NCI-H1048 (cell line): ENCODE results near the gene PAQR6.
"Not testable (repeated sequence)": the region's sequence is repeated elsewhere in the genome, so short reads cannot be mapped to it uniquely, and the experiment has no call there.

Source experiments
- DNase-seq: peaks from one replicate; lab custom pipeline; 2025; lab: John Stamatoyannopoulos, UW

PAQR6 gene

GRCh38 chr1:156232201-156232894 lies 15.5 kb downstream of the PAQR6 start:
- DNase-seq, result no peak

DNA sequence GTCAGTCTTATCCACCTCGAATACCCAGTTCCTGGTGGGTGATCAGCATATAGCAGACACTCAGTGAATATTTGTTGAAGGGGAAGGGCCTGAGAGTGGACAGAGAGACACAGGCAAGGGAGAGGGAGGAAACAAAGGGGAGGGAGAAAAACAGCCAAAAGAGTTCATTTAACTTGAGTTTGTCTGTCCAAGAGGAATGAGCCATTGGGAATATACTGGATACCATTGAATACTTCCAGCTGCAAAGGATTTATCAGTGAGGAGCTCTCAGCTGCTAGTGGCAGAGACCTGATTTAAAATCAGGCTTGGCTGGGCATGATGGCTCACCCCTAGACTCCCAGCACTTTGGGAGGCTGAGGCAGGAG lies 17.4 kb downstream of the PAQR6 start:
- no peak for DNase-seq

GRCh38 chr1:156229809-156230472 lies 17.9 kb downstream of the PAQR6 start:
- DNase-seq, result no peak

DNA sequence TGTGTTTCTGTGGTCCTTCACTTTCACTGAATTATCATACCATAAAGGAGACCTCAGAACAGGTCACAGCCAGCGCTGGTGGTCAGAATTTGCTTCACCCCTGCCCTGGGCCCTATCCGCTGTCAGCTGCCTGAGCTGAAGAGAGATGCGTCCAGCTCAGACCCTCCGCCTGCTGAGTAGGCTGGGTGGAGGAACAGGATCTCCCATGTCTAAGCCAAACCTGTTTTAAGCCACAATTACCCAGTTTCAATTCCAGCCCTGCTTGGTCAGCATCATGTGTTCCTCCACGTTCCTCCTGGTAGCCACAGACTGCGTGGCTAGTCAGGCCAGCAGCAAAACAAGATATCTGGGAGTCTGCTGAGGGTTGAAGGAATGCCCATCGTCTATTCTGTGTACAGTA lies 19.4 kb downstream of the PAQR6 start:
- no peak for DNase-seq

- DNase-seq, result no peak
Observed at GRCh38 chr1:156226782-156227181, 21.1 kb downstream of the PAQR6 start.

DNA sequence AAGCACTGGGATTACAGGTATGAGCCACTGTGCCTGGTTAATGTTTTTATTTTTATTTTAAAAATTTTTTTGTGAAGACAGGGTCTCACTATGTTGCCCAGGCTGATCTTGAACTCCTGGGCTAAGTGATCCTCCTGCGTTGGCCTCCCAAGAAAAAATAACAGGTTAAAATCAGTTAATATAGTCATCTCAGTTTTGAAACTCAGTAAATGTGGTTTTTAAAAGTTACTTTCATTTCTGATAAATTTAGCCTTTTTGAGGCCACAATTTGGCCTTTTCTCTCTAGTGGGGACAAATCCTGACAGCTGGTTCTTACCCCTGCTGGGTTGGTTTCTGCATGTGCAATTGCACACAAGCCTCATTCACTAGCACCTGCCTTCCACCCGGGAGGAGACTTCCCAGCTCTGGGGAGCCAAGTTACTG lies 21.7 kb downstream of the PAQR6 start:
- DNase-seq, result no peak

DNA sequence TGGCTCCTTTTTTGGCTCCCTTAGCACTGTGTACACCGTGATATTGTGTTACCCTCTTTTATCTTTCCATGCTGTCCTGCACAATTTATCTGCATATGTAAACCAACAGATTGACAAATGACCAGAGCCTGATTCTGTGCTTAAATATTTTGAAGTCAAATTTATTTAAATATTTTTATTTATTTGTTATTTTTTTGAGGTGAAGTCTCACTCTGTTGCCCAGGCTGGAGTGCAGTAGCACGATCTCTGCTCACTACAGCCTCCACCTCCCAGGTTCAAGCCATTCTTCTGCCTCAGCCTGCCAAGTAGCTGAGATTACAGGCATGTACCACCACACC lies 22.2 kb downstream of the PAQR6 start:
- no peak for DNase-seq

DNA sequence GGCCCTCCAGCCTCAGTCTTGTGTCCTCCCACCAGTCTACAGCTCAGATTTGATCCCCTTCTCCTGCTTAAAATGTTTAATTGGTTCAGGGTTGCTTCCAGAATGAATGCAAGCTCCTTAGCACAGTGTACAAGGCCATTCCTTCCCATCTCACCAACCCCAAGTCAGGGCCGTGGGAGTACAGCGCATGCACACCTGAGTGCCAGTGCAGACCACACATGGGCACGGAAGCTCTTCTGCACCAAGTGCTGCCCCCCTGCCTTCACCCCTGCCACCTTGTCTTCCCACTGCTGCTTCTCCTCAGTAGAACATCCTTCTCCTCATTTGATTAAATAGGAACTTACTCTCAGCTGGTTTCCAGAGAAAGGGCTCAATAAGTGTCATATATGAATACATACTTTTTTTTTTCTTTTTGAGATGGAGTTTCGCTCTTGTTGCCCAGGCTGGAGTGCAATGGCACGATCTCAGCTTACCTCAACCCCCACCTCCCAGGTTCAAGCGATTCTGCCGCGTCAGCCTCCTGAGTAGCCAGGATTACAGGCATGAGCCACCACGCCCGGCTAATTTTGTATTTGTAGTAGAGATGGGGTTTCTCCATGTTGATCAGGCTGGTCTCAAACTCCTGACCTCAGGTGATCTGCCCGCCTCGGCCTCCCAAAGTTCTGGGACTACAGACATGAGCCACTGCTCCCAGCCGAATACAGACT lies 25.7 kb downstream of the PAQR6 start:
- no peak for DNase-seq

GRCh38 chr1:156220226-156220625 lies 27.6 kb downstream of the PAQR6 start:
- no peak for DNase-seq

- DNase-seq, result no peak
Observed at GRCh38 chr1:156217871-156218270, 30.0 kb downstream of the PAQR6 start.

DNA sequence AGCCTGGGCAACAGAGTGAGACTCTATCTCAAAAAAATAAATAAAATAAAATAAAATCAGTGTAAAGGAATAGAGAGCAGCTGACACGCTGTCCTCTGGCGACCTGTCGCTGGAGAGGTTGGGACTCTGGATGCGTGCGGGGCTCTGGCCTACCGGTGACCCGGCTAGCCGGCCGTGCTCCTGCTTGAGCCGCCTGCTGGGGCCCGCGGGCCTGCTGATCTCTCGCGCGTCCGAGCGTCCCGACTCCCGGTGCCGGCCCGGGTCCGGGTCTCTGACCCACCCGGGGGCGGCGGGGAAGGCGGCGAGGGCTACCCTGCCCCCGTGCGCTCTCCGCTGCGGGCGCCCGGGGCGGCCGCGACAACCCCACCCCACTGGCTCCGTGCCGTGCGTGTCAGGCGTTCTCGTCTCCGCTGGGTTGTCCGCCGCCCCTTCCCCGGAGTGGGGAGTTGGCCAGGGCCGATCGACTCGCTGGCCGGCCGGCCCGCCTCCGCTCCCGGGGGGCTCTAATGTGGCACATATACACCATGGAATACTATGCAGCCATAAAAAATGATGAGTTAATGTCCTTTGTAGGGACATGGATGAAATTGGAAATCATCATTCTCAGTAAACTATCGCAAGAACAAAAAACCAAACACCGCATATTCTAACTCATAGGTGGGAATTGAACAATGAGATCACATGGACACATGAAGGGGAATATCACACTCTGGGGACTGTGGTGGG lies 31.3 kb downstream of the PAQR6 start:
- not testable (repeated sequence) for DNase-seq

- DNase-seq, result no peak
Observed at GRCh38 chr1:156214024-156214748, 33.7 kb downstream of the PAQR6 start.

- DNase-seq, result no peak
Observed at GRCh38 chr1:156213644-156213966, 34.3 kb downstream of the PAQR6 start.

- peak; percentile 99 for DNase-seq
Observed at GRCh38 chr1:156212833-156213643, 34.8 kb downstream of the PAQR6 start, which contains the start of gene PMF1. Gene PMF1, plus strand, starts transcription at chr1:156213007. Its CDS starts 9 bp downstream, at chr1:156213016.

GRCh38 chr1:156212130-156212529 lies 35.7 kb downstream of the PAQR6 start:
- no peak for DNase-seq

DNA sequence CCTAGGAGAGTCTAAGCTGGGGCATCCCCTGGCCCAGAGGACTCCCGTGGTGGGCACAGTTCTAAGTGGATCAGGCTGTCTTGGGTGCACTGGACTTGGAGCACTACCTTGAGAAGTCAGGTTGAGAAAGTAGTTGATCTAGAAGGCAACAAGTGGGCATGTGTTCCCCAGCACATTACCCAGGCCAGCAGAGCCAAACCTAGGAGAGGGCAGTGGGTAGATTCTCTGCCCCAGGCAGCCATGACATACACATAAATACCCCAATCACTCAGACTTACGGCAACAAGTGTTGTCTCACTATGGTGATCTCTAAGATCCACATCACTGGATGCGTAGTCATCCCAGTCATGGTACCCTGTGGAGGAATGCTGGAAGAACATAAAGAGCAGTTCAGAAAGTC lies 36.6 kb downstream of the PAQR6 start:
- no peak for DNase-seq

DNA sequence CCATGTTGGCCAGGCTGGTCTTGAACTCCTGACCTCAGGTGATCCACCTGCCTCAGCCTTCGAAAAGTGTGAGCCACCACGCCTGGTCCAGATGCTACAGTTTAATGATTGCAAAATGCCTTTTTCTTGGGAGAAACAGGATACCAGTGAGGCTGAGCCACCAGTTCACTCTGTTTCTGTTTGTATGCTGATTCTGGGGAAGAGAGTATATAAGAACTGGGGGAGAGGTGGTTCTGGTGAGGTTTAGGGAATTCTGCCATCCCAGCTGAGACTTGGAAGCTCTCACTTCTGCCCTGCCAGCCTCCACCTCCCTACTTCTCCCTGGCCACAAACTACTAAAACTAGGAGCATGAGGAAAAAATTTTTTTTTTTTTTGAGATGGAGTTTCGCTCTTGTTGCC lies 43.2 kb downstream of the PAQR6 start:
- no peak for DNase-seq

DNA sequence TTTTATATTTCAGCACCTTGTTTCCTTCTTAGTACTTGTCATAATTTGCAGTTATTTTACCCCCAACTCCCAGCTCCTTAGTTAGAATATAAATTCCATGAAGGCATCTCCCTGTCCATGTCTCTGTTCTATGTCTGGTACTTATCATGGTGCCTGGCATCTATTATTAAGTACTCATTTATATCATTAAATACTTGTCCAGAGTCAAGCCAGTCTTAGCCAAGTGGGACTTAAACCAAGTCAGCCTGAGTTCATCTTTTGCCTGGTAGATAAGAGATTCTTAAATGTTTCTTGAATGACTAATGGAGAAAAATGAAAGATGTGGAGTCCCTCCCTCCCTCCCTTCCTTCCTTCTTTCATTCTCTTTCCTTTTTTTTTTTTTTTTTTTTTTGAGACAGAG lies 44.5 kb downstream of the PAQR6 start:
- no peak for DNase-seq

DNA sequence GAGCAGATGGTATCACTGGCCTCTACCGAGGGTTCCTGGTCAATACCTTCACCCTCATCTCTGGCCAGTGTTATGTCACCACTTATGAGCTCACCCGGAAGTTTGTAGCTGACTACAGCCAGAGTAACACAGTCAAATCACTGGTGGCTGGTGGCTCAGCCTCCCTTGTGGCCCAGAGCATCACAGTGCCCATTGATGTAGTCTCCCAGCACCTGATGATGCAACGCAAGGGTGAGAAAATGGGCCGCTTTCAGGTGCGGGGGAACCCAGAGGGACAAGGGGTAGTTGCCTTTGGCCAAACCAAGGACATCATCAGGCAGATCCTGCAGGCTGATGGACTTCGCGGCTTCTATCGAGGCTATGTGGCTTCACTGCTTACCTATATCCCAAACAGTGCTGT lies 47.8 kb downstream of the PAQR6 start:
- DNase-seq, result no peak

GRCh38 chr1:156198831-156199349 lies 49.0 kb downstream of the PAQR6 start:
- DNase-seq, result no peak

GRCh38 chr1:156196445-156196844 lies 51.4 kb downstream of the PAQR6 start:
- no peak for DNase-seq
